Activated naive CD4-positive, alpha-beta T cell treated with Interleukin-2 at 50 U/mL for 16 hours (primary cell): ENCODE results near the gene WFS1.

Experiments
- DNase-seq: peaks from one replicate; pipeline ENCODE4 v3.0.0-alpha.2; 2020

Gene WFS1

DNA sequence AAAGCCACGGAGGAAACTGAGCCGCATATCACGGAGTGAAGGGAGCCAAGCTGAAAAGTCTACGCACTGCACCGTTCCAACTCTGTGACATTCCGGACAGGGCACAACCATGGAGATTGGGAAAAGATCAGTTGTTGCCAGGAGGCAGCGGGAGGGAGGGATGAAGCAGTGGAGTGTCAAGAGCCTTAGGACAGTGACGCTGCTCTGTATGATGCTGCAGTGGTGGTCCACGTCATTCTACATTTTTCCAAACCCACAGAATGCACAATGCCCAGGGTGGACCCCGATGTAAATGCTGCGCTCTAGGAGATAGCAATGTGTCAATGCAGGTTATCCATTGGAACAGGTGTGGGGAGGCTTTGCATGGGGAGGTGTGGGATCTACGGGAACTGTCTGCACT lies 7.5 kb upstream of the WFS1 start:
- no peak for DNase-seq

DNA sequence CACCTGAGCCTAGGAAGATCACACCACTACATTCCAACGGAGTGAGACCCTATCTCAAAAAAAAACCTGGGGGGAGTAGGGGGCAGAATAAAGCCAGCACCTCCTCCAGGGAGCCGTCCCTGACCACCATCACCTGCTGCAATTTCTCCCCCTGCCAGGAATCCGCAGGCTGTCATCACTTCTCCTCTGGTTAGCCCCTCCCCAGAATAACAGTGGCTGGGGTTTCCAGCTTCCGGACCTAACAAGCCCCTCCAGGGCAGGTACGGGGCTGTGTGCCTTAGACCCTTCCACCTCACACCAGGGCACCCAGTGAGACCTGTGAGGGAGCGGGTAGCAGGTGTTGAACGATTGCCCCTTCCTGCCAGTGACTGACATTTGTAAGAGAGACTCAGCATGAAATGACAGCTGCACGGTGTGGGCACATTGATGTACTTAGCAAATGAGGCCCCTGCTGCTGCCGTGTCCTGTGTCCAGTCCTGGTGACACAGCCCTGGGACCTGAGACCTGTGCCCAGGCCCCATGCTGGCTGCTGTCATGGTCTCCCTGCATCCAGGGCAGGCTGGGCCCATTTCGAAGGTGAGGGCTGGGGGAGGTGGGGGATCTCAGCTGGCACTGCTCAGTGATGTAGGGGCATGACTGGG lies 6.7 kb upstream of the WFS1 start:
- no peak for DNase-seq

DNA sequence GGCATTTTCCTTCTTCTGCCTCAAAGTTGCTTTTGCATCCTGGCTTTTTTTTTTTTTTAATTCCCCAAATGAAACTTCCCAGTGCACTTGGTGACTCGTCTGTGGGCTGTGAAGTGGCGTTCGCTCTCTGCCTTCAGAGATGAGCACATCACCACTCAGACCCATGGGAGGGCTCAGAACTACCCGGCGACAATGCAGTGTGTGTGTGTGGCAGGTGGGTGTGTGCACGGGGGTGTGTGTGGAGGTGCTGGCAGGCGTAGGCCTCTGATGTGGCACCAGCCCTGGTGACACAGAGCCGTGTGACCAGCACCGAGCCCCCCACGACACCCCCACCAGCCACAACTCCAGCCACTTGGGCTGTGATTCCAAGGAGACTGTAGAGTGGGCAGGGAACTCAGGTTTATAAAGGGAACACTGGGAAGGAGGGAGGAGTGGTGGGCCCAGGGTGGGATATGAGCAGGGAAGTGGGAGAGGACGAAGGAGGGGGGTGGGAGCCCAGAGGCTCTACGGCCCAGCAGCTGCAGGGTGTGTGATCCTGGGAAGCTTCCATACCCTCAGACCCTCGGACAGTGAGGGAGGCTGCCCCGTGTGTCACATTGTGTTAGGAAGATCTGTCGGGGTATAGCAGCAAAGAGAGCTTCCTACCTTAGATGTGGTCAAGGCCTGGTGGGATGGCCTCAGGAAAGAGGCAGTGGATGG lies 6.0 kb upstream of the WFS1 start:
- no peak for DNase-seq

DNA sequence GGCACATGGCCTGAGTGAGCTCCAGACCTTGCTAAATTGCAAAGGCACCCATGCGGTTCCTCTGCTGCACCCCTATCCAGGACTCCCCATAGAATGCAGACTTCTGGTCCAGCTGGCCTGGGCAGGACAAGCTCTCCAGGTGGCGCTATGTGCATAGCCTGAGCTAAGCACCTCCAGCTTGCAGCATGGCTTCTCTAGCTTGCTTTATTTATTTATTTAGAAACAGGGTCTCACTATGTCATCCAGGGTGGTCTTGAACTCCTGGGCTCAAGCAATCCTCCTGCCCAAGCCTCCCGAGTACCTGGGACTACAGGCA lies 5.5 kb upstream of the WFS1 start:
- no peak for DNase-seq

DNA sequence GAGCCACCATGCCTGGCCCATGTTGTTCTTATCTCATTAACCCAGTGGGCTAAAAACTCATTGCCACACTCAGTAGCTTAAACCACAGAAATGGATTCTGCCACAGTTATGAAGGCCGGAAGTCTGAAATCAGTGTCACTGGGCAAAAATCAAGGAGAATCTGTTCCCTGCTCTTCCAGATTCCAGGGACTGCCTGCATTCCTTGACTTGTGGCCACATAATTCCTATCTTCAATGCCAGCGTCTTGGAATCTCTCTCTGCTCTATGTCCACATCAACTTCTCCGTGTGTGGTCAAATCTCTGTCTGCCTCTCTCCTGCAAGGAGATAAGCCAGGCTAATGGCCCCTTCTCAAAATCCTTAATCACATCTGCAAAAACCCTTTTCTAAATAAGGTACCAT lies 4.1 kb upstream of the WFS1 start:
- DNase-seq, result no peak

DNA sequence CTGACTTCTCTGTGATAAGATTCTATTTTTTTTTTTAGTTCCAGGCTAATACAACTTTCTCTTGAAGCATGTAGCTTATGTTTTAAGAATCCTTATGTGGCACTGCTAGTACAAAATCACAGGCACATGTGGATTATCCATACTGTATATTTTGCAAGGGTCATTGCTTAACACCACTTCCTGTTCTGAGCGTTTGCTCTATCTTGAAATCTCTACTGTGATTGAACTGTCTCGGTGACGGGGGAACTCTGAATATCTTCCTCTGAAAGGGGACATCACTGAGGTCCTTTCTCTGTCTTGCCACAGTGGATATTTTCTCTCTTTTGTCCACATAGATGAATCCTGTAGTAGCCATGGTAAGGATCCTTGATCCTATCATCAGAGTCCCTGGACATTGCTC lies 2.1 kb upstream of the WFS1 start:
- DNase-seq, result no peak

DNA sequence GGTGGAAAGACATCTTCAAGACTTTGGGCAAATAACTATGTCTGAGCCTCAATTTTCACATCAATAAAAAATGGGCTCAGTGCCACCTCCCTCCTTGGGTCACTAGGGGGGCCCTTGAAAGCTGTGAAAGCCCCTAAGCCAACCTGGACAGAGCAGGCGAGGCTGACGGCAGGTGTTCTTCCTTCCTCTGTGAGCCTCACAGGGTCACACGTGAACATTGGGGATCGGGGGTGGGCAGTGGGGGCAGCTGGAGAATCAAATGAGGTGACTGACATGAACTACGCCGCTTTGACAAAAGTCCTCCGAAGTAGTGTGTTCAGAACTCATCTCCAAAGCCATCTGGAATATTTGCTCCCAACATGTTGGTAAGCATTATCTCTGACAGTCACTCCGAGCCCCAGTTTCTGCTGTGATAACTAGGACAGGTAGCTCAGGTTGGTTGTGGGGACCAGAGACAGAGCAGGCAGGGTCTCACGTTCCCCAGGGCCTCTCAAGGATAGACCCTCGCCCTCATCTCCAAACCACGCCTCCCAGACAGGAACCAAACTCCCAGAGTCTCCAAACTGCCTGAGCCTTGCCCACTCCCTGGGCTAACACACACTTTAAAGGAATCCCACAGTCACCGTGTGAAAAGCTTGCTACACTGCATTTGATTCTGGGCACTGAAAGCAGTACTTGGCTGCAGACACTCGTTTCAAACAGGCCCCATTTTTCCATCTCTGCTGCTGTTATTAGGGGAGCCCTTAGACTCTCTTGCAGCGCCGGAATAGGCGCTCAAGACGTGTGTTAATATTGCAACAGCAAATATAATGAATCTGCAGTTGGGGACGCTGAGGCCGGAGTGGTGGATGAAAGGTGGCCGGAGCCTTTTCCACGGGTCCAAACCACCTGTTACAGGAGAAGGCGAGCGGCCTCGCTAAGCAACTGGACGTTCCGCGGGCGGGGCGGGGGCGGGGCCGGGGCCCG lies 717 bp upstream of the WFS1 start:
- DNase-seq, result no peak

DNA sequence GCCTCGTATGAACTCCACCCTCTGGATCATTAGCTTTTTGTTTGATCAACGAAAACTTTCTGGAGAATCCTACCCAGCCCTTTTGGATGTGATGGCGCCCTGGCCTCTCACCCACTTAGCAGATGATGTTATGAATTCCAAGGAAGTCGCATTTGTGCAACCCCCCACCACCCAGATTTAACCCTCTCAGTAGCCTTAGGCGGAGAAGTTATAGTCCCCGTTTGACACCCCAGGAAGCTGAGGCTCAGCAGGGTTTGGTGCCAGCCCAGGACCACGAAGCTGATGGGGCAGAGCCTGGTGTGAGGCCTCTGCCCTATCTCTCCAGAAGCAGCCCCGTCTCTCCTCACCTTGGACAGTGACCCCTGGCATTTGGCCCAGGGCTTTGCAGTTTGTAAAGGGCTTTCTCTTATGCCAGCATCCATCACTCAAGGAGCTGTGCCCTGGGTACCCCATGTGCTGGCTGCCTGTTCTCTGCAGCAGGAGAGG lies 1.0 kb downstream of the WFS1 start:
- no peak for DNase-seq

DNA sequence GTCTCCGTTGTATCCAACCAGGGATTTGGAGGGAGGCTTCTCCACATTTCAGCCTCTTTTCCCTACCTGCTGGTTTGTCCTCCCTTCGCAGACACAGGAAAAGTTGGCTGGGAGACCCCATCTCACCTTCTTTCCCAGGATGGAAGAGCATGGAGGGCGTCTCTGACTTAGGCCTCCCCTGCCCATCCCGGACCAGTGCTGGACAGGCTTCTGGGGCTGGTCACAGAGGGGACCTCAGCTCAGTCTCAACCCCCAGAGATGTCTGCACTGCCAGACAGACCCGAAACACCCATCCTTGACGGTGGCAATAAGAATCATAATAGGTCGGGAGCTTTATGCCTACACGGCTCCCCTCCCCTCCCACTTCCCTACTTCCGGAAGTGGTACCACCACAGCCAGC lies 1.6 kb downstream of the WFS1 start:
- DNase-seq, result no peak

DNA sequence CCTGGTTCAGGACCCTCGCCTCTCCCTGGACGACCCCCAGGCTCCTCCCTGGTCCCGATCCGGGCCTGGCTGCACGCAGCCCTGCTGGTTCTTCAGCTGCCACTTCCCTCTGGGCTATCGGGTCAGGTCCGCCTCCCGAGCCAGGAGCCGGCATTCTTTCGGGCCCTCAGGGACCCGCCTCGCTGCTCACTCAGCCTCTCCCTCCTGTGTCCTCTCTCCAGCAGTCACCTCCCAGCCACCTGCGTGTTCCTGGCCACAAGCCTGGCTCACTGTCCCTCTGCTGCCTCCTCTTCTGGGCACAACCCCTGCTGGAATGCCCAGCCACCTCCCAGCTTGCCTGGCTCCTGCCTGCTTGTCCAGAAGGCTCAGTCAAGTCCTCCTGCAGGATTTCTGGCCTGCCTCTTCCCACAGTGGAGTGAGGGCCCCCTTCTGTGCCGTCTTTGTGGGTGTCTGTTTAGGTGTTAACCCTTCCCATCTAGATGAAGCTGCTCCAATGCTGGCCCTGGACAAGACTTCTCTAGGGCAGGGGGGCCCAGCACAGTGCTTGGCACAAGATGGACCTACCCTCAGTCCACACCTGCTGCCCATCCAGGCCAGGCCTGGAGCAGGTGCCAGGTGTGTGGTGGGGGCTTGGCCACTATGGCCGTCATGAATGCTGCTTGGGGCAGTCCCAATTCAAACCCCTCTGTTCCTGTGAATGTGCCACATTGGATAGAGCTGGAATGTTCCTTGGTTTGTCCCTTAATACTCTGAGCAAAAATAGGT lies 2.2 kb downstream of the WFS1 start:
- DNase-seq, result no peak

DNA sequence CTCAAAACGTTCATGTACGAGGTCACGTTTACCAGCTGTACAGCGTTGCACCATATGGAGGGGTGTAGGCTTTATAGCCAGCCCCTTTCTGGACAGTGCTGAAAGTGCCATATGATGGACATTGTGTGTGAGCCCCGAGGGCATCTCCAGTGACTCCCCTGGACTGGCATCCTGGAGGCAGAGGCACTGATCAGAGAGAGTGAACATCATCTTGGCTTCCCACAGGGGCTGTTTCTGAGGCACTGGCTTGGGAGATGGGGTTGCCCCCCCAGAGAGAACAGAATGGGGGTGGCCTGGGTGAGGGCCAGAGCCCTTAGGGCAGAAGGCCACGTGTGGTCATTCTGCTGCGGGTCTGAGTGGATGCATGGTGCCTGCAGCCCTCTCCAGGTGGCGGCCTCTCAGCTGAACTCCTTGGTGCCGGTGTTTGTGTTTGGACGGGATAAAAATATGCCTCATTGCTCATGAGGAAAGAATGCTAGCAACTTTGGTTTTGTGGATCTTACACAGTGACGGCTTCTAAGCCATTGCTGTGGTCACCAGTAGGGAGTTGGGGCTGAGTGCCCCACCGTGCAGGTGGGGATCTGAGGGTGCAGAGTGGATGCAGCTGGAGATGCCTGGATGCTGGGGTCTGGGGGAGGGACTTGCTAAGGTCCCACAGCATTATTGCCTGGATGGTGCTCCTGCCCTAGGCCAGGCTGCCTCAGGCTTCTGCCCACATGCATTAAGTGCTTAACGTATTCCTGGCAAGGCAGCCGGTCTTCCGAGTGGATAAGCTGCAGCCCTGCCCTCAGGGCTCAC lies 3.4 kb downstream of the WFS1 start:
- no peak for DNase-seq

DNA sequence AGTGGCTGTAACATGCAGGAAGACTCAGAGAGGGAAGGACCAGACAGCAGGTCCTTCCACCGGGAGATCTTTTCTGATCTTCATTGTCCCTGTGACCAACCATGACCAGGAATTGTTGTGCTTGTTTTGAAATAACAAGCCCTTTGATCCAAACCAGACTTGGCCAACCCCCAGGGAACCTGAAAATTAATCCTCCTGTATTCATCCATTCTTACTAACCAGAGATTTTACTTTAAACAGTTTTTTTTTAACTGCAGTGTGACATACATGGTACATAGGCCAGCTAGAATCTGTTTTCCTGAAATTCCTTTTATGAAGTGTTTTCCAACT lies 4.0 kb downstream of the WFS1 start:
- no peak for DNase-seq

DNA sequence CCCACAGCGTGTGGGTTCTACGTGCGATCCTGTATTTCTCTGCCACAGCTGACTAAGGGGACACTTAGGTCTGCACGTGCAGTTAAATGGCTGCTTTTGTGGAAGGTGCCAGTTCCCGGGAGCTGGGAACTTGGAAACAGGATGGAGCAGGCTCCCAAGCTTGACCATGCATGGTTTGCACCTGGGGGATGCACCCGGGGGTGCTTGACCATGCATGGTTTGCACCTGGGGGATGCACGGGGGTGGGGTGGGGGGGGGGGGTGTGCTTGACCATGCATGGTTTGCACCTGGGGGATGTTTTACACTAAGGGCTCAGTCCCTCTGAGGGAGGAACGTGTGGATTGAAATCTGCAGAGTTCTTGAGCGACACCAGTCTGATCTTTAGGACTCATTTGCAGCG lies 5.7 kb downstream of the WFS1 start:
- no peak for DNase-seq

DNA sequence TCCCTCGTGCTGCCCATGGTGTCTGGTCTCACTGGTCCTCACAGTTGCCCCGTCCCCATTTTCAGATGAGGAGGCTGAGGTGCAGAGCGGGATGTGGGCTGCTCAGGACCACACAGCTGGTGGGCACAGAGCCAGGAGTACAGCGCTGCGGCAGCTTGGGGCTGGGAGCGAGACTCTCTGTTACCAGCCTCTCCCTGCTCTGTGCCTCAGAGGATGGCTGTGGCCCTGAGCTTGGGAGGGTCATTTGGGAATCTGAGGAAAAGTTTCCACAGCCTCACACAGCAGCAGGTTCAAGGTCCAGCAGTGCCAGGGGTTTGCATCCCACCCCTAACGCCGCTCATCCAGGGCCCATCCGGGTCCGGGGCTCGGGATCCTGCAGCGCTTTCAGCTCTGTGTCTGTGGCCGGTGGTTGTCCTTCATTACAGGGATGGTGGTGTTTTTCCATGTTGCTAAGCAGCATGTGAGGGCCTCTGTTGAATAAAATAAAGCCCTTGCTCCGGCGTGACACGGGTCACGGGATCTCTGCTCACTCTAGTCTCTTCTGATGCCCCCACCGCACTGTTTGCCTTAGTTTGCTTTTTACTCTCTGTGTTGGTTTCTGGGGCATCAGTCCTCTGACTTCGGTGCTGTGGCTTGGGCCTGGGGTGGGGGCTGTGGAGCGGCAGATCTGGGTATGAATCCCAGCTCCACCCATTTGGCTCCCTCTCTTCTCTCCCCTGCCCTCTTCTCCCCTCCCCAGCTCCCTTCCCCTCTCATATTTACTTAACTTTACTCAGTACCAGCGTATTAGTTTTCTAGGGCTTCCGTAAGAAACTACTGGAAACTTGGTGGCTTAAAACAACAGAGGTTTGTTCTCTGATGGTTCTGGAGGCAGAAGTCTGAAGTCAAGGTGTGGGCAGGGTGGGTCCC lies 6.5 kb downstream of the WFS1 start:
- DNase-seq, result no peak

DNA sequence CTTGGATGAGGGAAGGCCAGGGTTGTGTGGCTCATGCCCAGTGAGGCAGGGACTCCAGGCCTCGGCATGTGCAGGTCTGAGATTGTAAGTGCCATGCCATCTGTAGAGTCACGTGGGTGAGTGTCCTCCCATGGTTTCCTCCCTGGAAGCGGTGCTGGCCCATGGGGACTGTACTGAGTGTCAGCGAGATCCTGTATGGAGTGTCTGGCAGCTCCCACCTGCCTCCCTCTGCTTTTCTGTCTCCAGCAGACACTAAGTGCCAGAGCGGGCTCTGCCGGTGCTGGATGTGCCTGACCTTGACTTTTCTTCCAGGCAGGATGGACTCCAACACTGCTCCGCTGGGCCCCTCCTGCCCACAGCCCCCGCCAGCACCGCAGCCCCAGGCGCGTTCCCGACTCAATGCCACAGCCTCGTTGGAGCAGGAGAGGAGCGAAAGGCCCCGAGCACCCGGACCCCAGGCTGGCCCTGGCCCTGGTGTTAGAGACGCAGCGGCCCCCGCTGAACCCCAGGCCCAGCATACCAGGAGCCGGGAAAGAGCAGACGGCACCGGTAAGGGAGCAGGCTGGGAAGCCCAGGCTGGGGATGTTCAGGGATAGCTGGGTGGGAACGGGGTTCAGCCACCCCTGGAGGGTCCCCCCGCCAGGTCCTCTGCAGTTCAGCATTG lies 7.6 kb downstream of the WFS1 start:
- DNase-seq, result no peak

DNA sequence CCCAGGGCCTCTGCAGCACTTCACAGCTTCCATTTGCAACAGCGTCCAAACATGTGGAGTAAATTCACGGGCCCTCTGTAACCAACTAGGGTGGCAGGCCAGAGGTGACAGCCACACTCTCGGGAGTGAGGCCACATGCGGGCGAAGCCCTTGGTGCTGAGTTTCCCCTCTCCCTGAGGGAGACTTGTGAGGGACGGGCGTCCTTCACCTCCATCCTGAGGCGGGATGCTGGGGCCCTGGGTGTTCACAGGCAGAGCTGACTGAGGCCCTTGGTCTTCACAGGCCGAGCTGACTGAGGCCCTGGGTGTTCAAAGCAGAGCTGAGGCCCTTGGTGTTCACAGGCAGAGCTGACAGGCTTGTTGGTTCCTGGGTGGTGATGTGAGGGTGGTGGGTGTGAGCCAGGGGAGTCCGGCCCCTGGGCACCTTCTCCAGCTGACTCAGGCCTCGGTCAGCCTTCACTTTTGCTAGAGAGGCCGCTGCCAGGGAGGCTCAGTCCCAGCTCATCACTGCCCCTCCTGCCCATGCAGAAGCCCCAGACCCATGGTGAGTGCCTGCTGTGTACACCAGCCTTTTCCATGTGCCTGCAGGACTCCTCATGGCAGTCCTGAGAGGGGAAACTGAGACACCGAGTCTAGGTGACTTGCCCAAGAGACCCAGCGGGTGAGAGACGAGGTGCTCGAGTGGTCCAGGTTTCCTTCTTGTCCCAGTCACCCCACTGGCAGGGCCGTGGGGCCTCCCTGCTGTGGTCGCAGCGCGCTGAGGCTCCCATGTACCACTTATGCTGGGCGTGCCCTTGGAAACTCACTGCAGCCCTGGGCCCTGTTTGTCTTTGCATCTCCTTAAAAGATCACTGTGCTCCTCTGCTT lies 8.5 kb downstream of the WFS1 start:
- DNase-seq, result no peak

DNA sequence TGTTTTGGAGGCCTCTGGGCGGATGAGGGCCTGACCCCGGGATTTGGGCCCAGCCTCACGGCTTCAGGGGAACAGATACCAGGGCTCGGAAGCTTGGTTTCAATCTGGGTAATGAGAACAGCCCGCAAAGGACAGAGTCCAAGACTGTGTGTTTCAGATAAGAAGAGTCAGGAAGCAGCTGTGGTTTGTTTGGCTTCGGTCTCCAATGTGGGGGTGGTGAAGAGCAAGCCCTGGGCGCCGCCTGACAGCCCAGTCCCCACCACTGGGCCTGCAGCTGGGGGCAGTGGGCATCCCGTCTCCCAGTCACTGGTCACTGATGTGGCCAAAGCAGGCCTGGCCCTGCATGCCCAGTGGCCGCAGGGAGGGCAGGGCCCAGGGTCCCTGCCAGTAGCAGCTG lies 9.1 kb downstream of the WFS1 start:
- no peak for DNase-seq

DNA sequence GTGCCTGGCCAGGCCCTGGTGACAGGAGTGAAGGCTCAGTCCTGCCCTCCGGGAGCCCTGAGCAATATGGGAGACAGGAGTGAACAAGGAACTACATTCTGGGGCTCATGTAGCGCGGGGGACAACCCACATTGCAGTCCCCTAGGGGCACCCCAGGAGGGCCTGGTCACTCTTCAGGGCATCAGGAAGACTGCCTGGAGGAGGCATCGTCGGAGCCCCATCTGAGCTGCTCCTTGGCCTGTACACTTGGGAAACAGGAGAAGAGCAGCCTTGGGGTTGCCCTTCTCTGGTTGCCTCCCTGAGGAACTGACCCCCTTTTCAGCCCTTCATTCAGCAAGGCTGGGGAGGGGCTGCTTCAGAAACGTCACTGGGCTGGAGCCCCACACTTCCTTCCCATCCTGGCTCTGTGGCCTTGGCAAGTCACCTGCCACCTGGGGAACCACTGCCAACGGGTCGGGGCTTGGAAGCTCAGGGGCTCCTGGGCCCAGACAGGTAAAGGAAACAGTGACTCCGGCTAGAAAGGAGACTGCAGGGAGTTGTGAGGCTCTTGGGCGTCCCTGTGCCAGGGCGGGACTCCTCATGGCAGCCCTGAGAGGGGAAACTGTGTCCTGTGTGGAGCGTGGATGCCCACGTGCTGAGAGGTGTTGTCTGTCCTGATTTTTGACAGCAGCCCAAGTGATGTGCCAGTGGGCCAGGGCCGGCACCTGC lies 10.1 kb downstream of the WFS1 start:
- no peak for DNase-seq

DNA sequence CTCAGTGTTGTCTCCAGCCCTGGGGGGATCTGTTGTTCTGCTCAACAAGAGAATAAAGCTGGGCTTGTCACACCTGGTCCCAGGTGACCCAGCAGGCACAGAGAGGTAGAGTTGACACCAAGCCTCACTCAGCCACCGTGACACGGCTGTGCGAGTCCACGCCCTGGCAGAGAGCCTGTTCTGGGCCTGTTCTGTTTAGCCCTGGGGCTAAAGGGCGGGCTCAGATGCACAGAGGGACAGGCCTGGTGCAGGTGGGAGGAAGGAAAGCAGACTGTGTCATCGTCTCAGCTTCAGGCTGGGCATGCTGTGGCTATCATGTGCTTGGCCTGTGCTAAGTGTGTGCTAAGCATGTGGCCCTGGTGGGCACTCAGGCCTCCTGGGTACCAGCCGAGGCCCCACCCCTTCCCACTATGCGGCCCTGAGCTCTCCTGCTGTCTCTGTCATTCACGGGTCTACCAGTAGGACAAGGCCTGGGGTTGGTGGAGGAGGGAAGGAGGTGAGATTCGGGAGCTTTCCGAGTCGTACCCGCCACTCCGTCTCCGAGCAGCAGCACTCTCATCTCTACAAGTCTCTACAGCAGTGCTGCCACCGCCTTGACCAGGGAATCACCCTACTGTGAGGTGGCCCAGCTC lies 10.8 kb downstream of the WFS1 start:
- DNase-seq, result no peak
